ENCODE measurements around the gene TSPAN7.

DNA sequence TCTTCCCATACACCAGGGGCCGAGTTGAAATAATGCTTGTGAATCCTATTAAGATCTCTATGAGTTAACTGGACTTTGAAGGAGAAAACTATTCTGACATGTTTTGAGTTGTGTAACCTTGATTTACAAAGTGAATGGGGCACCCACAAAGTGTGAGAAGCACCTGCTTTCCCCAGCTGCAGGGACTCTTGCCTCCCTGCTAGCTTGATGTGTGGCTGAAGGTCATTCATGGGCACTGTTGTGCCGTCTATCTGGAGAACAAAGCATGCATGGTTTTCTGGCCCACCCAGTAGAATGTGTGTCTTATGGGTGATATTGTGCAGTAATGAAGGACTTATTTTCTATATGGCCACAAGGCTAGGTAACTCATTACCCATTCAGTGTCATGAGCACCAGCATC is 53.1 kb downstream of the TSPAN7 start:
- TF ChIP-seq, protein P1, sequence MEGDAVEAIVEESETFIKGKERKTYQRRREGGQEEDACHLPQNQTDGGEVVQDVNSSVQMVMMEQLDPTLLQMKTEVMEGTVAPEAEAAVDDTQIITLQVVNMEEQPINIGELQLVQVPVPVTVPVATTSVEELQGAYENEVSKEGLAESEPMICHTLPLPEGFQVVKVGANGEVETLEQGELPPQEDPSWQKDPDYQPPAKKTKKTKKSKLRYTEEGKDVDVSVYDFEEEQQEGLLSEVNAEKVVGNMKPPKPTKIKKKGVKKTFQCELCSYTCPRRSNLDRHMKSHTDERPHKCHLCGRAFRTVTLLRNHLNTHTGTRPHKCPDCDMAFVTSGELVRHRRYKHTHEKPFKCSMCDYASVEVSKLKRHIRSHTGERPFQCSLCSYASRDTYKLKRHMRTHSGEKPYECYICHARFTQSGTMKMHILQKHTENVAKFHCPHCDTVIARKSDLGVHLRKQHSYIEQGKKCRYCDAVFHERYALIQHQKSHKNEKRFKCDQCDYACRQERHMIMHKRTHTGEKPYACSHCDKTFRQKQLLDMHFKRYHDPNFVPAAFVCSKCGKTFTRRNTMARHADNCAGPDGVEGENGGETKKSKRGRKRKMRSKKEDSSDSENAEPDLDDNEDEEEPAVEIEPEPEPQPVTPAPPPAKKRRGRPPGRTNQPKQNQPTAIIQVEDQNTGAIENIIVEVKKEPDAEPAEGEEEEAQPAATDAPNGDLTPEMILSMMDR (IDR thresholded peaks at IDR 0.05): no peak
- TF ChIP-seq POLR2A (IDR thresholded peaks at IDR 0.05): no peak
- TF ChIP-seq POLR2AphosphoS5 (IDR thresholded peaks at IDR 0.05): no peak
- TF ChIP-seq EP300 (IDR thresholded peaks at IDR 0.05): no peak

Data from suprapubic skin (tissue), 4 donors.